ENCODE results near the gene NLGN2.

- TF ChIP-seq CTCF (IDR thresholded peaks at IDR 0.05) (no peak), POLR2A (IDR thresholded peaks at IDR 0.05) (no peak), EP300 (IDR thresholded peaks at IDR 0.05) (no peak)
These were observed 17.7 kb downstream of the NLGN2 start, which contains the start of gene SPEM2 for GRCh38 chr17:7425316-7425715.
